ENCODE data around the gene FAH.

DNA sequence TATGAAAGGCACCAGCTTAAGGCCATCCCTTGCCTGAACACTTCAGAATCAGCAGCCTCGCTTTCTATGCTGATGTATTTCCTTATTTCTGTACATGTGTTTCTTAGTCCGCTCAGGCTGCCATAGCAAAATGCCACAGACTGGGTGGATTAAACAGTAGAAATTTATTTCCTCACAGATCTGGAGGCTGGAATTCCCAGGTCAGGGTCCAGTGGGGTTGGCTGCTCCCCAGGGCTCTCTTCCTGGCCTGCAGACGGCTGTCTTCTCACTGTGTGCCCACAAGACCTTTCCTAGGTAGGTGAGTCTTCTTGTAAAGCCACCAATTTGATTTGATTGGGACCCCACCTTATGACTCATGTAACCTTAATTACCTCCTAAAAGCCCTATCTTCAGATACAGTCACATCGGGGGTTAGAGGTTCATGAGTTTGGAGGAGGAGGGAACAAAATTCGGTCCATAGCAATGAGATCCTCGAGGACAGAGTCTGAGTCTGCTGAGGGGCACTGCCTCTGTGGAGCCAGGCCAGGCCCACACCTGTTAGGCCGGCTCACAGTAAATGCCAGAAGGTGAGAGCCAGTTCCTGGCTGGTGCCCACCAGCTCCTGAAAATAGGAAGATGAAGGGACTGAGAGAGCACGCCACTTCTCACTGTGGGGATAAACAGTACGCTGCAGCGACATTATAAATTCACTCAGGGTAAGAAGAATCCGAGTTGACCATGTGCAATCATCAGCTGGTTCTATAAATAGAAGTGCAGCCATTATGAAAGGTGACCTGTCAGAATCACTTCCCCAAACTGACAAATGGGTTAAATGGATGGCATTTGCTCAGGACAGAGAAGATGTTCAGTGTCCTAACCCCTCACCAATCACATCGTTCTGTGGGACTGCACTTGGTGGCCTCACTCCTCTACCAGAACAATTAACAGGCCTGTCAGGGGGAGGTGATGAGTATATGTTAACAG, 58.1 kb downstream of the FAH start:
- TF ChIP-seq EZH2phosphoT487 (IDR thresholded peaks at IDR 0.05; ENCODE audit: insufficient read depth, low read depth) = no peak
- no peak for TF ChIP-seq EZH2 (IDR thresholded peaks at IDR 0.05; ENCODE audit: insufficient read depth, poor library complexity, severe bottlenecking)
